NCI-H1092 treated with DMSO at 0.1 percent for 48 hours (cell line): ENCODE results near the gene CYRIA.

ENCODE experiments used
- DNase-seq: peaks from one replicate; lab custom pipeline; 2025; lab: John Stamatoyannopoulos, UW

The CYRIA gene

DNA sequence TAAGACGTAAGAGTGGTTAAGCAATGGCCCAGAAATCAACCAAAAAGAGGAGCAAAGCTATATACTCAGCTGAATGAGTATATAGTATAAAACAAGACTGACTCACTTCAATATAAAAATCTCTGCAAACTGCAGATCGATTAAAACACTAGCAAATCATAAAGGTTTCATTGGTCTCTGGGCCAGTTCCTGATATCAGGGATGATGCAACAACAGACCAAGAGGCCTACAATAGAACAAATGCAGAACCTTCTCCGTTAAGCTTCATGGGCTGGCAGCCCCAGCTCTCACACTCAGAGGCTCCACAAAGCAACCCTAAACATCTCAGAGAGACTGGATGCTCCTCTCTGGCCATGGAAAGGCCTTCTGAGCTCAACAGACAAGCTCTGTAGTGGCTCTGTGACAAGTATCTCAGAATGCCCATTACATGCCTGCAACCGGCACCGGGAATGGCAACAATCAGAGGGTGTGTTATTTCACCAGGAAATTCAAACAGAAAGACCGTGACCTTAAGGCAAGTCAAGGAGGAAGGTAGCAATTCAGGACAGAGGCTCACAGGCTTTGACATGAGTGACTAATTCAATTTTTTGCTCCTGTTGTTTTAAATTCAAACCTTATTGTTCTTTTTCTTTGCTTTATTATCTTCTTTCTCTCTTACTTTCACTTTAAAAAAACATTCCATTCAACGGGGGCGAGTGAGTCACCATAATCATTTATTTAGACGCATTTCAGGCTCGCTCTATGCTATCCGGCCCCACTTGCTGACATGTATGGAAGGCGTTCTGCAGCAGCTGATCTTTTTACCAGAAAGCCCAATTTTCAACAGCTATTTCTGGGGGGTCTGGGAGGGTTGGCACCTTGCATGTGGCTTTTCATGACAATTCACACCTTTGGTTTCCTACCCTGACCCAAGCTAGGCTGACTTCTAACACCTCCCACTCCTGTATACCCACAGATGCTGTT, 15.1 kb downstream of the CYRIA start:
- no peak for DNase-seq

DNA sequence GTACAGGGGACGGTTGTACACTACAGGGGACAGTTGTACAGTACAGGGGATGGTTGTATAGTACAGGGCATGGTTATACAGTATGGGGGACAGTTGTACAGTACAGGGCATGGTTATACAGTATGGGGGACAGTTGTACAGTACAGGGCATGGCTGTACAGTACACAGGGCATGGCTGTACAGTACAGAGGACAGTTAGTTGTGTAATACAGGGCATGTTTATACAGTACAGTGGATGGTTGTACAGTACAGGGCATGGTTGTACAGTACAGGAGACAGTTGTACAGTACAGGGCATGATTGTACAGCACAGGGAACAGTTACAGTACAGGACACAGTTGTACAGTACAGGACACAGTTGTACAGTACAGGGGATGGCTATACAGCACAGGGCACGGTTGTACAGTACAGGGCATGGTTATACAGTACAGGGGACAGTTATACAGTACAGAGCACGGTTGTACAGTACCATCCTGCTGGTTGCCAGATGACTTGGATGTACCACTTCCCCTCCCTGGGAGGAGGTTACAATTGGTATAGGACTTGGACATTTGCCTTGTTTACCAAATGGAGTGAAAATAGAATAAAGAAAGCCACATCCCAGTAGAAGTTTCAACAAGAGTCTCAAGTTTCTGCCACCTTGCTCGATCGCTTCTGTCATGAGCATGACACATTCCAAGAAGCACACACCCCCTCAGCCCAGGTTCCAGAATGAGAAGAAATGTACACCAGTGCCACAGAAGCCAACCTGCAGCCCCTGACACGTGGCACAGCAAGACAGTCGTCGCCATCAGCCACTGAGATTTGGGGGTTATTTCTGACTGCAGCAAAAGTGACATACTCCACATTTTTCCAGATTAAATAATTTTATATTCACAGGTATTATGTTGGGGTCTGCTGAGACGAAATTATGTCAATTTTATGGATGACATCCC, 16.0 kb downstream of the CYRIA start:
- DNase-seq = no peak

- DNase-seq = no peak
Measured at GRCh38 chr2:16647992-16648617, 17.5 kb downstream of the CYRIA start.

- no peak for DNase-seq
Measured at GRCh38 chr2:16645775-16646559, 19.7 kb downstream of the CYRIA start.

- DNase-seq = no peak
Measured at GRCh38 chr2:16645088-16645487, 20.5 kb downstream of the CYRIA start.

- DNase-seq = no peak
Measured at GRCh38 chr2:16644221-16644925, 21.3 kb downstream of the CYRIA start.

GRCh38 chr2:16643099-16643498, 22.5 kb downstream of the CYRIA start:
- DNase-seq = no peak

DNA sequence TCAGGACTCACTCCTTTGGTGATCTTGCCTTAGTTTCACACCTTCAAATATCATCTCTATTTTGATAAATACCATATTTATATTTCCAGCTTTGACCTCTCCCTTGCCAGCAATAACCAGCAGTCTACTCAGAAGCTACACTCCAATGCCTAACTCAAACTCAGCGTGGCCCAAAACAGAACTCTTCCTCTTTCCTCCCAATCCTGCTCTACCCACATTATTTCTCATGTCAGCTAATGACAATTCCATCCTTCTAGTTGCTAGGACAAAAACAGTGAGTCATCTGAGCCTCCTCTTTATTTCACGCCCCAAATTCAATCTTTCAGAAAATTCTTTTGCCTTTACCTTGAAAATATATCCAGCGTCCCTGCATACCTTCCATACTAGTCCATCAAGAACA, 23.5 kb downstream of the CYRIA start:
- no peak for DNase-seq

DNA sequence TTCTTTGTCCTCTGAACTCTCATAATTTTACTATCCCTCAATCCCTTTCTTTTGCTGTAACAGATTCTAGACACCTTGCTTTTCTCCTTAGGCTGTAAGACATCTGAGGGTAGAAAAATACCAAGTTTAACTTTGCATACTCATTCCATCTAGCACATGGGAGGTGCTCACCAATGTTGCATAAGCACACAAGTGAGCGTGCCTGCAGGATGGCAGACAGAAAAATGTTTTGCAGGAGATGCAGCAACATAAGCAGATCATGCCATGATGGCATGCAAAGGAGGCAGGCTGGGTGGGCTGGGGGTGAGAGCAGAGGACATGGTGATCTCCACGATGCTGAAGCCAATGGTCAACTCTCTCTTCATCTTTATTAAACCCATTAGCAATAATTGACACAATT, 24.1 kb downstream of the CYRIA start:
- no peak for DNase-seq

- no peak for DNase-seq
Measured at GRCh38 chr2:16640867-16641266, 24.8 kb downstream of the CYRIA start.

DNA sequence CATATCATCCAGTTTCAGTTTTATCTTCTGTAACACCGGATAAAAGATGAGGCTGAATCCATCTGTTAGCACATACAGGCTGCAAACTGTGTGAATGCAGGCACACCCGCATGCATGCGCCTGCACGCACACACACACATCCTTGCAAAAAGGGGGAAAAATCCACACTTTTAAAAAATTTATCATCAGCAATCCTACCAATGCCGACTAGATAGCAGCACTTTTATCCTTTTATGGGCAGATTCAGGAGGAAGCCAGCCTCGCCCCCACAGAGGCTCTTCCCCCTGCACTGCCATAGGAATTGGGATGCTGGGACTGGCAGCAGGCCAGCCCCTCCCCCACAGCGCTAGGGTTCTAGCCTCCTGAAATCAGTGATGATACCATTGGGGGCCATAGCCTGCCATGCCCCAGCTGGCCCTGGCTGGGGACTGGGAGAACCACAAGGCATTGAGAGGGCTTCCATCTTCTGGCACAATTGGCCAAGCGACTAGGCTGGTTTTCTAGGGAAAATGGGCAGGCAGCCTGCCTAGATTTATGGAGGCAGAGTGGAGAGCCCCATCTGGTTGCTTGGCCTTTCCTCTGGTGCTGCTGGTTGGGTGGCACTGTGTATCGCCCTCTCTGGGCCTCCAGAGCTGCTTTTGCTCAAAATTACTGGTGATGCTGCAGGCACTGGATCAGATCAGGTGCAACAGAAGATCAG, 25.5 kb downstream of the CYRIA start:
- no peak for DNase-seq

DNA sequence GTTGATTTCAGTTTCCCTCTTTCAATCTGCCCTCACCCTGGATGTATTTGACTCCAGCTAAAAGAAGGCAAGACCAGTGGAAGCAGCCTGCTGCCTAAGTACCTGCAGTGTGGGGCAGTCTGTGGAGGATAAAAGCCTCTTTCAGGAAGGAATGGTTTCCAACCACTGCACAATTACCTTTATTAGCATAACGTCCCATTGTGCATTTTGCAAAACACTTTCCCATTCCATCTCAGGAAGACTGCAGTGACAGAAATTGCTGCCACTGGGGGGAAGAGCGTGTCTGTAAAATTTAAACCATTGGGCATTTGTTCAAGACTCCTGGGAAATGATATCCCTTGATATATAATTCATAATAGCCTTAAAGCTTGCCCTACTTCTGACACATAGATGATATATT, 26.2 kb downstream of the CYRIA start:
- DNase-seq = no peak

DNA sequence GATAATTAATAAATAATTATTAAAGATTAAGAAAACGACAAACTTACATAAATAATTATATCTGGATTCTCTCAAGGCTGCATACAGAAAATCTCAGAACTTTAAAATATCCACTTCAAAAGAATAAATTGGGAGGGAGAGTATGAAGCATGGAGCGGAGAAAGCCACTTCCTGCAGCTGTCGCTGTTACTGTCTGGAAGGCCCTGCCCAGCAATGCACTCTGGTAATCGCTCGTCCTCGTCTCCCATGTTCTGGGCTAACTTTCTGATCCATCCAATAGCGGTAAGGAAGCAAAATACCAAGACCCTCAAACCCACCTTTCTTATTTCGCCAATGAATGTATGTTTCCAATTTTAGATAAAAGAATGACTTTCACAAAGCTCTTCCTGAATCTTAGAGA, 26.7 kb downstream of the CYRIA start:
- DNase-seq = no peak

GRCh38 chr2:16637304-16637703, 28.3 kb downstream of the CYRIA start:
- no peak for DNase-seq

DNA sequence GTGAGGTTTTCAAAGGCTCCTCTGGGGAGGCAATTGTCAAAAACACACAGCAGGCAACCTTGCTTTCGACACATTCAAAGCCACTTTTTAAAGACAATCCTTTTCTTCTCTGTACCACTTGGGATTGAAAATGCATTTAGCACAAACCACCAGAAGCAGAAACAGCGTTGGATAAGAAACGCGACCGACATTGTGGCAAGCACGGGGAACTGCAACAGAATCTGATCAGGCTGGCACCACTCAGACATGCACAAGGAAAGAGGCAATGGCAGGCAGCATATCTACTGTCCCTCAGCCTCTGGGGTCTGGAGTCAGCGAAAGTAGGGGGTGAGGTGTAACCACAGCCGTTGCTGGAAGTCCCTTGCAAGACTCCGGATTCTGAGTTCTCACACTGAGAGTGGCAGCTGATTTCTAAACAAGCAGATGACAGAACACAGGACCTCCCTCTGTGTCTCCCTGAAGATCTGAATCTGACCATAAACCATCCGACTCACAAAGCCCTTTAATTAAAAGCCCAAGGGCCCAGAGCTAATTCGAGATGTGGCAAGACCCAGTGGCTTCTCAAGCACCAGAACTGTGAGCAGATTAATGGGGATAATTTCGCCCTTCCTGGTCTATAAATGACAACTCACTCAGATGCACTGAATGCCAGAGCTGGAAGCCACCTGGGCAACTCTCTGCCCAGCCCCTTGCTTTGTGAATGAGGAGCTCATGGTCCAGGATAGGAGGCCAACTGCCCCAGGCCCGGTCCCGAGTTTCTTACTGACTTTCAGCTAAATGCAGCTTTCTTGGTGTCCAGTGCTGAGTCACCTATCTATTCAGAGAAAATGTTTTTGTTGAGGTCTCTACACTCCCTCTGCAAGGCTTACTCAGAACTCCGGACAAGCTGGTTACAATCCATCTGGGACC, 29.6 kb downstream of the CYRIA start:
- no peak for DNase-seq

- DNase-seq = no peak
Measured at GRCh38 chr2:16633621-16634430, 31.8 kb downstream of the CYRIA start.

DNA sequence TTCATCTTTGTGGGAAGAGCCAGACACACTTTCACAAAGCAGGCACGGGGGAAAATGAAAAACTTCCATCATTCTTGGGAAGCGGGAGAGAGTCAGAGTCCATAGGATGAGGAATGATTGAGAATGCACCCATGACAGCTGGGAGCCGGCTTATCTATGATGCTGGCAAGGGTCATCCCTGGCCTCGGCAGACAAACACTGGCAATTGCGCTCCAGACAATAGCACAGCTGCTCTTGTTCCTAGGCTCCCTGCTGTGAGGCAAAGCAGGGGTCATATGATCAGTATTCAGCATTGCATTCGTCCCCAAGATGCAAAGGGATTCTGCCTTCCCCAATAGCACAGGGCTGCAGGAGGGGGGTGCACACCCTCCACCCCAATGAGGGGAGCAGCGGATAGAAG, 33.0 kb downstream of the CYRIA start:
- DNase-seq = peak; percentile 59

GRCh38 chr2:16630463-16630862, 35.2 kb downstream of the CYRIA start:
- DNase-seq = no peak
